ENCODE measurements around the gene NDUFAF8. TPM values are rescaled to one million over a fixed set of nuclear protein-coding genes. Genes with fewer than 3 reads are reported as not detected.

The NDUFAF8 gene
- total RNA-seq, 4 donors from 2014 or later: 16.9 to 38.4 (median 22.3) TPM

- TF ChIP-seq EP300 (IDR thresholded peaks at IDR 0.05): no peak
- TF ChIP-seq POLR2A (IDR thresholded peaks at IDR 0.05): no peak
- no peak for TF ChIP-seq POLR2AphosphoS5 (IDR thresholded peaks at IDR 0.05)
- no peak for TF ChIP-seq CTCF (IDR thresholded peaks at IDR 0.05)
- Histone ChIP-seq H3K4me3 (no peak overlapping the region), H3K27me3 (no peaks in the 10 kb centered on the region), H3K36me3 (peaks cover 0 to 83% of the 10 kb centered on the region in 2 donors), H3K27ac (no peak overlapping the region), H3K9me3 (no peaks in the 10 kb centered on the region), H3K4me1 (peaks cover 0 to 4% (median 0%) of the 10 kb centered on the region in 3 donors)
- no CpG with 5 or more reads among the region's 22 CpGs for WGBS, 2 donors (ENCODE audit: low coverage in 1 of 2)
- no peak for ATAC-seq
Measured at GRCh38 chr17:81198826-81199481, 40.2 kb upstream of the NDUFAF8 start.

- Histone ChIP-seq H3K4me3 (no peak overlapping the region), H3K27ac (no peak overlapping the region), H3K27me3 (no peaks in the 10 kb centered on the region), H3K4me1 (peaks cover 0 to 4% (median 0%) of the 10 kb centered on the region in 3 donors), H3K9me3 (no peaks in the 10 kb centered on the region), H3K36me3 (peaks cover 0 to 84% of the 10 kb centered on the region in 2 donors)
- WGBS, 2 donors (ENCODE audit: low coverage in 1 of 2): no CpG with 5 or more reads among the region's 18 CpGs
- ATAC-seq: no peak
- TF ChIP-seq POLR2AphosphoS5 (IDR thresholded peaks at IDR 0.05) (no peak), POLR2A (IDR thresholded peaks at IDR 0.05) (no peak), CTCF (IDR thresholded peaks at IDR 0.05) (no peak), EP300 (IDR thresholded peaks at IDR 0.05) (no peak)
Measured at GRCh38 chr17:81199482-81199830, 39.7 kb upstream of the NDUFAF8 start.

GRCh38 chr17:81200201-81200600, 38.9 kb upstream of the NDUFAF8 start:
- peaks cover 0 to 84% of the 10 kb centered on the region in 2 donors for H3K36me3 ChIP-seq
- H3K9me3 ChIP-seq: no peaks in the 10 kb centered on the region
- H3K4me1 ChIP-seq: peaks cover 0 to 4% (median 0%) of the 10 kb centered on the region in 3 donors
- WGBS, 2 donors (ENCODE audit: low coverage in 1 of 2): no CpG with 5 or more reads among the region's 18 CpGs
- no peak overlapping the region for H3K27ac ChIP-seq
- TF ChIP-seq EP300 (IDR thresholded peaks at IDR 0.05): no peak
- TF ChIP-seq POLR2A (IDR thresholded peaks at IDR 0.05): no peak
- TF ChIP-seq POLR2AphosphoS5 (IDR thresholded peaks at IDR 0.05): no peak
- no peak for TF ChIP-seq CTCF (IDR thresholded peaks at IDR 0.05)
- no peaks in the 10 kb centered on the region for H3K27me3 ChIP-seq
- H3K4me3 ChIP-seq: no peak overlapping the region
- ATAC-seq: no peak

GRCh38 chr17:81200695-81201580, 38.2 kb upstream of the NDUFAF8 start:
- peaks cover 0 to 4% (median 0%) of the 10 kb centered on the region in 3 donors for H3K4me1 ChIP-seq
- H3K27me3 ChIP-seq: no peaks in the 10 kb centered on the region
- no peak overlapping the region for H3K4me3 ChIP-seq
- WGBS, 2 donors (ENCODE audit: low coverage in 1 of 2): 6 to 55% methylated on average over 3 to 9 of the region's 27 CpGs
- no peaks in the 10 kb centered on the region for H3K9me3 ChIP-seq
- peaks cover 0 to 83% of the 10 kb centered on the region in 2 donors for H3K36me3 ChIP-seq
- no peak for TF ChIP-seq POLR2A (IDR thresholded peaks at IDR 0.05)
- TF ChIP-seq EP300 (IDR thresholded peaks at IDR 0.05): no peak
- no peak for TF ChIP-seq POLR2AphosphoS5 (IDR thresholded peaks at IDR 0.05)
- TF ChIP-seq CTCF (IDR thresholded peaks at IDR 0.05): peak in 3 of 4 experiments; percentile 47 to 61 (median 59)
- no peak overlapping the region for H3K27ac ChIP-seq
- ATAC-seq: peak; percentile 52

All from gastroesophageal sphincter (tissue), 4 donors.